Fibroblast of lung (primary cell): ENCODE results near the gene IL27RA. TPM values are rescaled to one million over a fixed set of nuclear protein-coding genes. Genes with fewer than 3 reads are reported as not detected.

Experiments
- DNase-seq, 2 donors: peaks; one replicate each; pipeline versions ENCODE4 v3.0.0 to v3.0.0-alpha.2; 2010; ENCODE audit warnings: low read depth in 2 of 2
- H2AFZ ChIP-seq: 2 replicates; pipeline ENCODE4 v1.5.1; 2012; ENCODE audit warnings: low read length, control low read depth, inconsistent platforms
- H3K27ac ChIP-seq: 2 replicates; pipeline ENCODE4 v1.5.1; 2011; ENCODE audit warnings: low read length, control low read depth; ENCODE audit not compliant: insufficient read depth
- H3K27me3 ChIP-seq: 2 replicates; pipeline ENCODE4 v1.5.1; 2011; ENCODE audit warnings: mild to moderate bottlenecking, low read length; ENCODE audit not compliant: control insufficient read depth, insufficient read depth
- H3K36me3 ChIP-seq: 2 replicates; pipeline ENCODE4 v1.5.1; 2011; ENCODE audit warnings: low read length; ENCODE audit not compliant: control insufficient read depth, insufficient read depth
- H3K4me1 ChIP-seq: 2 replicates; pipeline ENCODE4 v1.5.1; 2011; ENCODE audit warnings: low read length; ENCODE audit not compliant: control insufficient read depth, insufficient read depth; ENCODE audit errors: extremely low read depth
- H3K4me2 ChIP-seq: 2 replicates; pipeline ENCODE4 v1.5.1; 2011; ENCODE audit warnings: low read length, control low read depth; ENCODE audit not compliant: insufficient read depth; ENCODE audit errors: extremely low read depth
- H3K4me3 ChIP-seq, 4 experiments: fragments of 200-600 bp in 1 of 4; sonication (generic) in 1 of 4; replicated peaks in 1 of 4; 2 replicates each; pipeline ENCODE4 v1.5.1; 2011 to 2016; ENCODE audit warnings: low read length in 4 of 4, low read depth in 3 of 4, mild to moderate bottlenecking in 3 of 4, control low read depth in 2 of 4, inconsistent platforms in 1 of 4, mixed read lengths in 1 of 4; ENCODE audit not compliant: insufficient read depth in 1 of 4; ENCODE audit errors: control extremely low read depth in 1 of 4
- H3K79me2 ChIP-seq: 2 replicates; pipeline ENCODE4 v1.5.1; 2012; ENCODE audit warnings: mild to moderate bottlenecking, low read length, inconsistent platforms; ENCODE audit not compliant: control insufficient read depth, insufficient read depth
- H3K9ac ChIP-seq: 2 replicates; pipeline ENCODE4 v1.5.1; 2011; ENCODE audit warnings: mild to moderate bottlenecking, low read length, control low read depth; ENCODE audit not compliant: insufficient read depth
- H3K9me3 ChIP-seq: 2 replicates; pipeline ENCODE4 v1.5.1; 2012; ENCODE audit warnings: low read depth, low read length; ENCODE audit not compliant: control insufficient read depth, insufficient read depth
- H4K20me1 ChIP-seq: 2 replicates; pipeline ENCODE4 v1.5.1; 2011; ENCODE audit warnings: low read length; ENCODE audit not compliant: control insufficient read depth, insufficient read depth; ENCODE audit errors: extremely low read depth
- EZH2 ChIP-seq: IDR thresholded peaks from 2 replicates; pipeline ENCODE4 v1.5.1; 2012; ENCODE audit warnings: low read length, control low read depth, mild to moderate bottlenecking; ENCODE audit errors: missing control alignments
- polyA plus RNA-seq, 2 donors: library from polyadenylated mRNA; depleted of rRNA in 1 of 2; stranded (reverse) in 1 of 2; unstranded in 1 of 2; fragments of >200 nt; gene quantifications; 2 replicates each; pipeline ENCODE4 v1.2.1, GENCODE V29; 2011 to 2012; ENCODE audit warnings: missing spikeins in 1 of 2
- total RNA-seq: library from RNA; depleted of rRNA; stranded (reverse); fragments of >200 nt; gene quantifications from 2 replicates; pipeline ENCODE4 v1.2.1, GENCODE V29; 2014
- TF ChIP-seq, protein P1 (sequence below), 2 donors: IDR thresholded peaks in 1 of 2; conservative IDR thresholded peaks in 1 of 2; 1 replicate in 1 of 2; 2 replicates in 1 of 2; pipeline ENCODE4 v1.5.1; 2011 to 2012; ENCODE audit warnings: low read length in 2 of 2, control low read depth in 1 of 2, inconsistent platforms in 1 of 2, low read depth in 1 of 2, mild to moderate bottlenecking in 1 of 2

IL27RA gene
- total and polyA plus RNA-seq, 2 donors (not counting 1 experiment from before 2014, with no cell fraction given) = 0.84 to 2.1 TPM

- DNase-seq = no peak
- TF ChIP-seq, protein P1, sequence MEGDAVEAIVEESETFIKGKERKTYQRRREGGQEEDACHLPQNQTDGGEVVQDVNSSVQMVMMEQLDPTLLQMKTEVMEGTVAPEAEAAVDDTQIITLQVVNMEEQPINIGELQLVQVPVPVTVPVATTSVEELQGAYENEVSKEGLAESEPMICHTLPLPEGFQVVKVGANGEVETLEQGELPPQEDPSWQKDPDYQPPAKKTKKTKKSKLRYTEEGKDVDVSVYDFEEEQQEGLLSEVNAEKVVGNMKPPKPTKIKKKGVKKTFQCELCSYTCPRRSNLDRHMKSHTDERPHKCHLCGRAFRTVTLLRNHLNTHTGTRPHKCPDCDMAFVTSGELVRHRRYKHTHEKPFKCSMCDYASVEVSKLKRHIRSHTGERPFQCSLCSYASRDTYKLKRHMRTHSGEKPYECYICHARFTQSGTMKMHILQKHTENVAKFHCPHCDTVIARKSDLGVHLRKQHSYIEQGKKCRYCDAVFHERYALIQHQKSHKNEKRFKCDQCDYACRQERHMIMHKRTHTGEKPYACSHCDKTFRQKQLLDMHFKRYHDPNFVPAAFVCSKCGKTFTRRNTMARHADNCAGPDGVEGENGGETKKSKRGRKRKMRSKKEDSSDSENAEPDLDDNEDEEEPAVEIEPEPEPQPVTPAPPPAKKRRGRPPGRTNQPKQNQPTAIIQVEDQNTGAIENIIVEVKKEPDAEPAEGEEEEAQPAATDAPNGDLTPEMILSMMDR (conservative IDR thresholded peaks at IDR 0.05 in 1 of 2, IDR thresholded peaks at IDR 0.05 in 1 of 2; ENCODE audit: low read depth in 1 of 2, low read length in 2 of 2) = no peak
- TF ChIP-seq EZH2 = no peak
- peak overlapping the region; percentile 47 for H3K27ac ChIP-seq
Measured at GRCh38 chr19:14073925-14074838, 42.6 kb downstream of the IL27RA start.

GRCh38 chr19:14078411-14078810 lies 46.8 kb downstream of the IL27RA start:
- no peaks in the 10 kb centered on the region for H3K9me3 ChIP-seq
- TF ChIP-seq EZH2 = no peak
- TF ChIP-seq, protein P1 (conservative IDR thresholded peaks at IDR 0.05 in 1 of 2, IDR thresholded peaks at IDR 0.05 in 1 of 2; ENCODE audit: low read depth in 1 of 2, low read length in 2 of 2) = no peak
- no peak for DNase-seq
- no peak overlapping the region for H3K4me3 ChIP-seq
- H3K27ac ChIP-seq = no peak overlapping the region
- H2AFZ ChIP-seq = no peak overlapping the region
- H3K27me3 ChIP-seq = no peaks in the 10 kb centered on the region
- no peaks in the 10 kb centered on the region for H3K36me3 ChIP-seq
- peaks cover 3% of the 10 kb centered on the region for H3K4me1 ChIP-seq
- H4K20me1 ChIP-seq = no peaks in the 10 kb centered on the region
- H3K4me2 ChIP-seq = no peak overlapping the region
- H3K9ac ChIP-seq = no peak overlapping the region
- no peaks in the 10 kb centered on the region for H3K79me2 ChIP-seq

More at GRCh38 chr19:14073925-14074838, 42.6 kb downstream of the IL27RA start:
- Histone ChIP-seq H3K36me3 (no peaks in the 10 kb centered on the region), H3K27me3 (no peaks in the 10 kb centered on the region), H3K4me2 (peak overlapping the region; percentile 86), H3K4me3 (peak overlapping the region; percentile 68 to 85 (median 78)), H4K20me1 (no peaks in the 10 kb centered on the region), H3K79me2 (no peaks in the 10 kb centered on the region), H2AFZ (peak overlapping the region; percentile 50), H3K9me3 (no peaks in the 10 kb centered on the region), H3K9ac (peak overlapping the region; percentile 36), H3K4me1 (peaks cover 7% of the 10 kb centered on the region)

GRCh38 chr19:14080887-14081796 lies 49.6 kb downstream of the IL27RA start:
- Histone ChIP-seq H4K20me1 (no peaks in the 10 kb centered on the region), H2AFZ (peak overlapping the region; percentile 90), H3K27me3 (no peaks in the 10 kb centered on the region), H3K4me3 (peak overlapping the region; percentile 76 to 86 (median 82)), H3K27ac (peak overlapping the region; percentile 77), H3K79me2 (no peaks in the 10 kb centered on the region), H3K4me1 (no peaks in the 10 kb centered on the region), H3K9ac (peak overlapping the region; percentile 84), H3K36me3 (no peaks in the 10 kb centered on the region), H3K4me2 (peak overlapping the region; percentile 96), H3K9me3 (no peaks in the 10 kb centered on the region)
- TF ChIP-seq, protein P1 (conservative IDR thresholded peaks at IDR 0.05 in 1 of 2, IDR thresholded peaks at IDR 0.05 in 1 of 2; ENCODE audit: low read depth in 1 of 2, low read length in 2 of 2) = no peak
- TF ChIP-seq EZH2 = no peak
- peak; percentile 98 to 100 for DNase-seq
